Eye (tissue), 1 donor: ENCODE measurements around the gene LRRC27.
"Not testable (repeated sequence)": the region's sequence is repeated elsewhere in the genome, so short reads cannot be mapped to it uniquely, and the experiment has no call there.

Source experiments
- DNase-seq: peaks from one replicate; pipeline ENCODE4 v3.0.0-alpha.2; 2015

LRRC27 gene

DNA sequence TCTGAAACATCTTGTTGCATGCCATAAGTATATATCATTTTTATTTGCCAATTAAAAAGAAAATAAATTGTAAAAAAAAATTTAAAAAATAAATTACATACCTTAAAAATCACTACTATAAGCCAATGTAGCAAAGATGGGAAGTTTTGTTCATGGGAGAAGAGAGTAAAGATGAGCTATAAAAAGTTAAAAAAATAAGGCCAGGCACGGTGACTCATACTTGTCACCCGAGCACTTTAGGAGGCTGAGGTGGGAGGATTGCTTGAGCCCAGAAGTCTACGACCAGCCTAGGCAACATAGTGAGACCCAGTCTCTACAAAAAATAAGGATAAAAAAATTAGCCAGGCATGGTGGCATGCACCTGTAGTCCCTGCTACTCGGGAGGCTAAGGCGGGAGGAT lies 15.9 kb upstream of the LRRC27 start:
- DNase-seq = no peak

- DNase-seq = not testable (repeated sequence)
These were observed 14.5 kb upstream of the LRRC27 start for GRCh38 chr10:132317477-132317876.

- DNase-seq = no peak
These were observed 11.9 kb upstream of the LRRC27 start for GRCh38 chr10:132319853-132320653.

GRCh38 chr10:132320654-132321469 lies 11.1 kb upstream of the LRRC27 start:
- DNase-seq = no peak

- DNase-seq = no peak
These were observed 10.3 kb upstream of the LRRC27 start for GRCh38 chr10:132321726-132322125.

DNA sequence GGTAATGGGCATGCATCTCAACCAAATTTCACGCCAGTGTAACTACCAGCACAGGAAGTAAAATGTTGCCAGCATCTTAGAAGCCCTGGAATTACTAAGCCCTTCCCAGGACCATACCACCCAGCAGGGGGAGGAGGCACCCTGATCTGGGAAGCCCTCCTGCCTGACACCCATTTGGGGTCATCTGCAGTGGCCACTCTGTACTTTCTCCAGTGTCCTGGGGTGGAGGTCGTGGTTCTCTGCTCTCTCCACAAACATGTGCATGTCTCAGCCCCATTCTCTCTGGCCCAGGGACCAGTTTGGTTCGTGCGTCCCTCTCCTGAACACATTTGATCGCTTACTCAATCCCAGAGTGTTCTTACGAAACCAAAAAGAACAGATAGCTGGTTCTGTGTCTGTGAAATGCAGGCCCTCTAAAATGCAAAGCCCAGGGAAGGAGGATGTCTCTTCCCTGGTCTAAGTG lies 9.4 kb upstream of the LRRC27 start:
- no peak for DNase-seq

- no peak for DNase-seq
These were observed 7.8 kb upstream of the LRRC27 start for GRCh38 chr10:132324186-132324585.

DNA sequence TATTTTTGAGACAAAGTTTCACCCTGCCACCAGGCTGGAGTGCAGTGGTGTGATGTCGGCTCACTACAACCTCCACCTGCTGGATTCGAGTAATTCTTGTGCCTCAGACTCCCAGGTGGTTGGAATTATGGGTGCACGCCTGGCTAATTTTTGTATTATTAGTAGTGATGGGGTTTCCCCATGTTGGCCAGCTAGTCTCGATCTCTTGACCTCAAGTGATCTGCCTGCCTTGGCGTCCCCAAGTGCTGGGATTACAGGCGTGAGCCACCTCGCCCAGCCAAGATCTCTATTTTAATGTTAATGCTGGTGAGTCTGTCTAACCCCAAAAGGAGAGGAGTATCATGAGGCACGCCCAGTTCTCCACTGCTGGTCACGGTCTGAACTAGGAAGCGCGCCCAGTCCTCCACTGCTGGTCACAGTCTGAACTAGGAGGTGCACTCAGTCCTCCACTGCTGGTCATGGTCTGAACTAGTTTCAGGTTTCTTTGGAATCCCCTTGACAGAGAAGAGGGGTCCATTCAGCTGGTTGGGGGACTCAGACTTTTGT lies 5.6 kb upstream of the LRRC27 start:
- no peak for DNase-seq

DNA sequence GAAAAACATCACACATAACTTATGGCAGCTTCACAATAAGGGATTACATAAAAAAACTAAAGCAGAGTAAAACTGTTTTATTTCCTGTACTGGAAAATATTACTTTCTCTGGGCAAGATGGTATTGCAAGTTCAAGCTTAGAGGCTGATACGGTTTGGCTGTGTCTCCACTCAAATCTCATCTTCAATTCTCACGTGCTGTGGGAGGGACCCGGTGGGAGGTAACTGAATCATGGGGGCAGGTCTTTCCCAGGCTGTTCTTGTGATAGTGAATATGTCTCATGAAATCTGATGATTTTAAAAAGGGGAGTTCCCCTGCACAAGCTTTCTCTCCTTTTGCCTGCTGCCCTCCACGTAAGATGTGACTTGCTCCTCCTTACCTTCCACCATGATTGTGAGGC lies 5.1 kb upstream of the LRRC27 start:
- no peak for DNase-seq

DNA sequence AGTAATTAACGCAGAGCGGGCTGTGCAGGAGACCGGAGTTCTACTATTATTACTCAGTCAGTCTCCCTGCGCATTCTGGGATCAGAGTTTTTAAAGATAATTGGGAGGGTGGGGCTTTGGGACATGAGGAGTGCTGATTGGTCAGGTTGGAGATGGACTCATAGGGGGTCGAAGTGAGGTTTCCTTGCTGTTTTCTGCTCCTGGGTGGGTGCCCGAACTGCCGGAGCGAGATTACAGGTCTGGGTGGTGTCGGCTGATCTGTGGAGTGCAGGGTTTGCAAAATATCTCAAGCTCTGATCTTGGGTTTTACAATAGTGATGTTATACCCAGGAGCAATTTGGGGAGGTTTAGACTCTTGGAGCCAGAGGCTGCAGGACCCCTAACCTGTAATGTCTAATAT lies 3.9 kb upstream of the LRRC27 start:
- DNase-seq = no peak

GRCh38 chr10:132328738-132329137 lies 3.3 kb upstream of the LRRC27 start:
- DNase-seq = no peak

- no peak for DNase-seq
These were observed 2.2 kb upstream of the LRRC27 start for GRCh38 chr10:132329565-132330485.

DNA sequence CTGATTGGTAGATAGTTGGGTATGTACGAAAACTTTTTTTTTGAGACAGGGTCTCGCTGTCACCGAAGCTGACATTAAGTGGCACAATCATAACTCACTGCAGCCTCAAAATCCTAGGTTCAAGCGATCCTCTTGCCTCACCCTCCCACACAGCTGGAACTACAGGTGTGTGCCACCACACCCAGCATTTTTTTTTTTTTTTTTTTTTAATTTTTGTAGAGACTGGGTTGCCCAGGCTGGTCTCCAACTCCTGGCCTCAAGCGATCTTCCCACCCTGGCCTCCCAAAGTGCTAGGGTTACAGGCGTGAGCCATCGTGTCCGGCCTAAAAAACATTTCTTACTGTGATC lies 1.5 kb upstream of the LRRC27 start:
- no peak for DNase-seq

GRCh38 chr10:132332433-132332754 lies 401 bp downstream of the LRRC27 start:
- DNase-seq = no peak

- DNase-seq = no peak
These were observed 1.4 kb downstream of the LRRC27 start for GRCh38 chr10:132333386-132333785.

DNA sequence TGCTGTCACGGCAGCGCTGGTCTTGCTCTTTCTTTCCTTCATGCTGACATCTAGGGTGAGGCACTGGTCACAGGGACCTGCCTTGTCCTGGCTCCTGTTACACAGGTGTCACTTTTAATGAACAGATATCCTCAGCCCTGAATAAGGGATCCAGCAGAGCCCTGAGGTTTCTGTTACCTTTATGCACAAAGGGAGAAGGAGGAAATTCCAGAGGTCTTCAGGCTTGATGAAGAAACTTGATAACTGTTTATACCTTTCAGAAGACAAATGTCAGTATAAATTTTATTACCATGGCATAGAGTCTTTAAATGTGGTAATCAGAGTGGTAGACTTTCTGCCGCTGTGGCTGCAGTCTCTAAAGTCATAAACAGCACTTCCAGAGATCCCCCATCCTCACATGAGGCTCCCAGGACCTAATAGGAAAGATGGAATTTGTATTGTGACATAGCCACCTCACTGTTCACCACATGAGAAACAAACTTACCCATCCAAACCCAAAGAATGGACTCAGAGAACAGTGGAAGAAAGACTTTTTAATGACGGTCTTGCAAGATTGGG lies 2.7 kb downstream of the LRRC27 start:
- no peak for DNase-seq

DNA sequence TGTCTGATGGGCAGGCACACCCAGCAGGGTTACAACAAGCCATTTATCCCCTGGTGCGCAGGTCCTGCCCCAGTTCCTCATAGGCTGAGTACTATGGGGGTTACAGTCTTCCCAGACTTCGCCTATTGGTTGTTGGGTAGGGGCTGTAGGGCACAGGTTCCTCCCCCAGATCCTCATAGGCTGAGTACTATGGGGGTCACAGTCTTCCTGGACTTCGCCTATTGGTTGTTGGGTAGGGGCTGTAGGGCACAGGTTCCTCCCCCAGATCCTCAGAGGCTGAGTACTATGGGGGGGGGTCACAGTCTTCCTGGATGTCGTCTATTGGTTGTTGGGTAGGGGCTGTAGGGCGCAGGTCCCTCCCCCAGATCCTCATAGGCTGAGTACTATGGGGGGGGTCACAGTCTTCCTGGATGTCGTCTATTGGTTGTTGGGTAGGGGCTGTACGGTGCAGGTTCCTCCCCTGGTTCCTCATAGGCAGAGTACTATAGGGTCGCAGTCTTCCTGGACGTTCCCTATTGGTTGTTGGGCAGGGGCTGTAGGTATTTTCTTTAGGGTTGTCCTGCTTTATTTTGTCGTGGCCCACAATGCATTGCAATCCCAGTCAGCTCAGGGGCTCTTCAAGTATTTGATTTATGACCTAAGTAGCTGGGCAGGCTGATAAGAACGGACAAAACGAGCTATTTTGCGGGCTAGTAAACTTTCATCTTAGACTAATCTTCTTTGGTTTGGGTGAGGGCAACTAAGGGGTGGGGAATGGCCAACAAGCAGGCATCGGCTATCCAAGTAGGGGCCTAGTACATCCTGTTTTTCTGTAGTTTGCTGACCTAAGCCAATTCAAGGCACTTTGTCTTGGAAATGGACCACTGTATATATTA lies 3.4 kb downstream of the LRRC27 start:
- no peak for DNase-seq

DNA sequence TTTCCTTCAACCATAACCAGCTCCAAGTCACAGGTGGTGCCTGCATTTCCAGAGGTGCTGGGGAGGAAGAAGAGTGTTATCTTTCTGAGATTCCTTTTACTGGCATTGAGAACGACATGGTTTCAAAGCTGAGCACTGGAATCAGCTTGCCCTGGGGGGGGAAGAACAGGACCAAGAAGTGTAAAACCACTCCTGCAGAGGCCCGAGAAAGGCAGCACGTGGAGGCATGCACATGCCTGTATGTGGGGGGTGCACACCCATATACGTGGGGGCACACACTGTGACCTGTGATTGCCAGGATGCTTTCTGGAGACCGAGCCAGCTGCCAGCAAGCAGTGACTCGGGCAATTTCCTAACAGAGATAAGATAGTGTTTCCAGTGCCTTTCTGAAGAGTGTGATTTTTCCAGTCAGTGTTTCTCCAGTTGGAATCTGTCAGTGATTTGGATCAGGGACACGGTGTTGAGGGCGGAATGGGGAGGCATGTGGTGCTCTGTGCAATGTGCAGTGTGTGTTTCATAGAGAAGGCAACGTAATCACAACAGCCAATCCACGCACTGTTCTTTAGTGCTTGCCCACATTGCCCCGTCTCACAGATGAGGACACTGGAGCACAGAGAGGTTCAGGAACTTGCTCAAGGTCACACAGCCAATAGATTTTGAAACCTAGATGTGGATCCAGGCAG lies 4.2 kb downstream of the LRRC27 start:
- no peak for DNase-seq

- no peak for DNase-seq
These were observed 5.0 kb downstream of the LRRC27 start for GRCh38 chr10:132336919-132337407.

DNA sequence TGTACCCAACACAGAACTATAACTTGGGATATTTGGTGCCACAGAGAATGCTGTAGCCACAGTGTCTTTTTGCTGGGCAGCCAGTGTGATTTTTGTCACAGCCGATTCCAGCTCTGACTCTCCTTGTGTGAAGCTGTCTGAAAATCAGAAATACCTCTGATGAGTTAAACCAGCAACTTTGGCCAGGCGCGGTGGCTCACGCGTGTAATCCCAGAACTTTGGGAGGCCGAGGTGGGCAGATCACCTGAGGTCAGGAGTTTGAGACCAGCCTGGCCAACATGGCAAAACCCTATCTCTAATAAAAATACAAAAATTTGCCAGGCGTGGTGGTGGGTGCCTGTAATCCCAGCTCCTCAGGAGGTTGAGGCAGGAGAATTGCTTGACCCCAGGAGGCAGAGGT lies 5.9 kb downstream of the LRRC27 start:
- not testable (repeated sequence) for DNase-seq

DNA sequence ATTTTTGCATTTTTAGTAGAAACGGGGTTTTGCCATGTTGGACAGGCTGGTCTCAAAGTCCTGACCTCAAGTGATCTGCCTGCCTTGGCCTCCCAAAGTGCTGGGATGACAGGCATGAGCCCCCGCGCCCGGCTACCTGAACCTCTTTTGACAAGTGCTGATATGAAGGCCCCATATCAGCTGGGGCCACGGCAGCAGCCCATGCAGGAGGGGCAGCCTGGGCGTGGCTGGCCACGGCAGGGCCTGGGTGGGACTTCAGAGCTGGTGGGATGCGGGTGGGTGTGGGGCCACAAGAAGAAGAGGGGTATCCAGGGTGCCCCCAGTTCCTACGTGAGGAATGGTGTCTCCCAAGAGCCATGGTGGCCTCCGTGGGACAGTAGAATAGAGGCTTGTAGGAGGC lies 6.9 kb downstream of the LRRC27 start:
- DNase-seq = no peak
